K562 (cell line): Measurements from ENCODE around the gene SLC16A1. TPM values are rescaled to one million over a fixed set of nuclear protein-coding genes. Genes with fewer than 3 reads are reported as not detected.

Experiments used
- ARID3A ChIP-seq: IDR thresholded peaks from 2 replicates; pipeline ENCODE4 v1.6.1; 2012; ENCODE audit warnings: low read depth, low read length, improper control_type of control experiment, borderline replicate concordance
- CREB1 ChIP-seq, 2 experiments: sonication (generic) in 1 of 2; formaldehyde crosslinking in 1 of 2; IDR thresholded peaks; 2 replicates each; pipeline versions ENCODE4 v1.6.1 to v1.8.0; 2012 to 2022; ENCODE audit warnings: inconsistent platforms in 1 of 2, mild to moderate bottlenecking in 1 of 2, missing genetic modification reagents in 1 of 2, moderate library complexity in 1 of 2
- FOXJ3 ChIP-seq: sonication (generic); formaldehyde crosslinking; IDR thresholded peaks from 2 replicates; pipeline ENCODE4 v1.4.0; 2020; ENCODE audit warnings: mild to moderate bottlenecking, missing genetic modification reagents
- GTF2E2 ChIP-seq: fragments of 200-800 bp; sonication (Bioruptor generic); IDR thresholded peaks from 2 replicates; pipeline ENCODE4 v1.6.1; 2016; ENCODE audit warnings: missing genetic modification characterization, missing compliant biosample characterization
- MXI1 ChIP-seq: IDR thresholded peaks from 2 replicates; pipeline ENCODE4 v1.6.1; 2011; ENCODE audit warnings: low read depth, mild to moderate bottlenecking, improper control_type of control experiment, low read length
- NCOA6 ChIP-seq: fragments of 450-650 bp; IDR thresholded peaks from 2 replicates; pipeline ENCODE4 v1.6.1; 2017; ENCODE audit warnings: mild to moderate bottlenecking
- NFXL1 ChIP-seq: fragments of 450-650 bp; formaldehyde crosslinking; IDR thresholded peaks from 2 replicates; pipeline ENCODE4 v1.4.0; 2021; ENCODE audit warnings: mild to moderate bottlenecking
- POLR2AphosphoS5 ChIP-seq: IDR thresholded peaks from 2 replicates; pipeline ENCODE4 v1.6.1; 2011; ENCODE audit warnings: mild to moderate bottlenecking, low read depth, low read length, moderate library complexity; ENCODE audit not compliant: control insufficient read depth, insufficient read depth
- POLR3G ChIP-seq: IDR thresholded peaks from 2 replicates; pipeline ENCODE4 v1.6.1; 2011; ENCODE audit not compliant: insufficient read length, insufficient replicate concordance; ENCODE audit errors: extremely low read depth
- SP2 ChIP-seq: IDR thresholded peaks from 2 replicates; pipeline ENCODE4 v1.6.1; 2011; ENCODE audit warnings: mild to moderate bottlenecking, low read depth, low read length, moderate library complexity; ENCODE audit not compliant: poor library complexity, severe bottlenecking; ENCODE audit errors: extremely low read depth
- TBP ChIP-seq: optimal IDR thresholded peaks from 2 replicates; pipeline ENCODE3; 2011; ENCODE audit warnings: low read depth, low read length, improper control_type of control experiment
- TOE1 ChIP-seq, 2 experiments: fragments of 450-650 bp in 1 of 2; sonication (generic) in 1 of 2; formaldehyde crosslinking in 1 of 2; IDR thresholded peaks; 2 replicates each; pipeline versions ENCODE4 v1.7.1 to v1.8.0; 2016 to 2022; ENCODE audit warnings: borderline replicate concordance in 2 of 2, mild to moderate bottlenecking in 2 of 2, antibody characterized with exemption in 1 of 2, inconsistent platforms in 1 of 2, low read depth in 1 of 2, missing genetic modification reagents in 1 of 2, moderate library complexity in 1 of 2
- ZBTB11 ChIP-seq, 3 experiments: fragments of 200-800 bp in 1 of 3; fragments of 250-450 bp in 1 of 3; fragments of 450-650 bp in 1 of 3; sonication (Bioruptor Pico) in 1 of 3; sonication (Bioruptor generic) in 1 of 3; formaldehyde crosslinking in 1 of 3; IDR thresholded peaks; 2 replicates each; pipeline versions ENCODE4 v1.6.1 to v1.8.0; 2016 to 2022; ENCODE audit warnings: mild to moderate bottlenecking in 2 of 3, missing genetic modification characterization in 2 of 3, missing compliant biosample characterization in 1 of 3, moderate library complexity in 1 of 3
- ZKSCAN3 ChIP-seq: fragments of 250-450 bp; sonication (Bioruptor Pico); IDR thresholded peaks from 2 replicates; pipeline ENCODE4 v1.4.0; 2020
- ZNF175 ChIP-seq: fragments of 200-800 bp; sonication (Bioruptor generic); IDR thresholded peaks from 2 replicates; pipeline ENCODE4 v1.6.1; 2016; ENCODE audit warnings: low read depth, mild to moderate bottlenecking, missing genetic modification characterization, missing compliant biosample characterization
- ZNF184 ChIP-seq: sonication (generic); formaldehyde crosslinking; IDR thresholded peaks from 2 replicates; pipeline ENCODE4 v1.5.0; 2020; ENCODE audit warnings: missing genetic modification reagents
- ZNF197 ChIP-seq: fragments of 200-800 bp; sonication (Bioruptor generic); IDR thresholded peaks from 2 replicates; pipeline ENCODE4 v1.6.1; 2016; ENCODE audit warnings: low read depth, missing genetic modification characterization, missing compliant biosample characterization
- ZNF24 ChIP-seq: fragments of 450-650 bp; IDR thresholded peaks from 2 replicates; pipeline ENCODE4 v1.6.1; 2016
- ZNF354B ChIP-seq: fragments of 250-450 bp; sonication (Bioruptor Pico); IDR thresholded peaks from 2 replicates; pipeline ENCODE4 v1.4.0; 2020
- ZNF695 ChIP-seq: fragments of 450-650 bp; formaldehyde crosslinking; IDR thresholded peaks from 2 replicates; pipeline ENCODE4 v1.4.0; 2020; ENCODE audit warnings: mild to moderate bottlenecking, moderate library complexity
- polyA plus RNA-seq, 8 experiments: library from polyadenylated mRNA; depleted of rRNA in 4 of 8; stranded (reverse) in 5 of 8; unstranded in 3 of 8; fragments of >200 nt; fragmentation: Nextera tagmentation in 2 of 8; fragmentation: Illumina TruSeq in 1 of 8; extraction: Ambion mirVana in 2 of 8; extraction: Trizol in 1 of 8; gene quantifications; 2 replicates each; pipeline versions ENCODE4 v1.2.1 to v1.2.3, GENCODE V29; 2011 to 2014; ENCODE audit warnings: inconsistent platforms in 1 of 8, missing spikeins in 1 of 8
- total RNA-seq, 7 experiments: library from RNA; depleted of rRNA in 6 of 7; stranded (reverse); fragments of >200 nt in 6 of 7; fragmentation: Illumina TruSeq in 2 of 7; extraction: Trizol in 2 of 7; gene quantifications; 2 replicates each; pipeline versions ENCODE4 v1.2.1 to v1.2.3, GENCODE V29; 2011 to 2021; ENCODE audit warnings: low replicate concordance in 1 of 7

Gene SLC16A1
- total and polyA plus RNA-seq, 9 of the 15 experiments (the other 6 are each of a cell fraction or from before 2014, with no cell fraction given) = 73.1 to 244 (median 117) TPM

- TF ChIP-seq ZNF24 = no peak
- peak; percentile 17; the same call in 1 of the 2 replicates for TF ChIP-seq ZNF175
- TF ChIP-seq TBP = no peak
- TF ChIP-seq ZNF695 = no peak
- no peak for TF ChIP-seq ZBTB11 (CRISPR knock-in tag; IDR thresholded peaks at IDR 0.05)
- no peak for TF ChIP-seq FOXJ3
- no peak for TF ChIP-seq NFXL1
- no peak for TF ChIP-seq CREB1 (IDR thresholded peaks at IDR 0.05)
- TF ChIP-seq CREB1 (CRISPR knock-in tag; IDR thresholded peaks at IDR 0.05) = no peak; the same call in 1 of the 2 replicates
- TF ChIP-seq GTF2E2 = peak; percentile 84; the same call in 1 of the 2 replicates
- no peak for TF ChIP-seq ZNF184
- no peak for TF ChIP-seq ZKSCAN3 (CRISPR knock-in tag)
- TF ChIP-seq POLR2AphosphoS5 = no peak
- peak; percentile 19; the same call in 1 of the 2 replicates for TF ChIP-seq ZNF197 (CRISPR knock-in tag)
- TF ChIP-seq TOE1 (IDR thresholded peaks at IDR 0.05; ENCODE audit: borderline replicate concordance) = no peak
- no peak for TF ChIP-seq TOE1 (CRISPR knock-in tag; IDR thresholded peaks at IDR 0.05; ENCODE audit: borderline replicate concordance, low read depth)
- TF ChIP-seq NCOA6 = no peak
- no peak for TF ChIP-seq MXI1
- TF ChIP-seq SP2 = no peak
- TF ChIP-seq POLR3G = no peak
- no peak for TF ChIP-seq ZNF354B
- TF ChIP-seq ARID3A = no peak
Measured at GRCh38 chr1:112954945-112955772, 837 bp downstream of the SLC16A1 start (continued).
